Transverse colon (tissue), 4 donors: ENCODE results near the gene LYSMD2.

ENCODE experiments used
- POLR2A ChIP-seq: fragments of 450-650 bp; IDR thresholded peaks from one replicate; pipeline ENCODE4 v1.6.1; 2016; ENCODE audit warnings: antibody characterized with exemption, mild to moderate bottlenecking, moderate library complexity
- POLR2AphosphoS5 ChIP-seq, 3 donors: sonication (generic); formaldehyde crosslinking; IDR thresholded peaks; one replicate each; pipeline ENCODE4 v1.6.1; 2016; ENCODE audit warnings: antibody characterized with exemption in 3 of 3
- TF ChIP-seq, protein P1 (sequence below), 5 experiments: fragments of 200-600 bp in 3 of 5; fragments of 450-650 bp in 2 of 5; sonication (generic) in 3 of 5; IDR thresholded peaks; 1 replicate in 2 of 5; 2 replicates in 3 of 5; pipeline ENCODE4 v1.5.1; 2016 to 2017; ENCODE audit warnings: antibody characterized with exemption in 5 of 5, inconsistent platforms in 3 of 5, mild to moderate bottlenecking in 2 of 5, moderate library complexity in 1 of 5

DNA sequence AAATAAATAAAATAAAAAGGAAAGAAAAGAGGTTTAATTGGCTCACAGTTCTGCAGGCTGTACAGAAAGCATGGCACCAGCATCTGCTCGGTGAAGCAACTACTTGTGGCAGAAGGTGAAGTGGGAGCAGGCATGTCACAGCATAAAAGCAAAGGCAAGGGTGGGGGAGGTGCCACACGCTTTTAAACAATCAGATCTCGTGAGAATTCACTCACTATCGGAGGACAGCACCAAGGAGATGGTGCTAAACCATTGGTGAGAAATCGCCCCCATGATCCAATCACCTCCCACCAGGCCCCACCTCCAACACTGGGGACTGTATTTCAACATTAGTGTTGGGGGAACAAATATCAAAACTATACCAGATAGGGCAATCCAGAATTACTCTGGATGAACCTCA is 40.9 kb downstream of the LYSMD2 start:
- no peak for TF ChIP-seq POLR2AphosphoS5 (IDR thresholded peaks at IDR 0.05)
- TF ChIP-seq, protein P1, sequence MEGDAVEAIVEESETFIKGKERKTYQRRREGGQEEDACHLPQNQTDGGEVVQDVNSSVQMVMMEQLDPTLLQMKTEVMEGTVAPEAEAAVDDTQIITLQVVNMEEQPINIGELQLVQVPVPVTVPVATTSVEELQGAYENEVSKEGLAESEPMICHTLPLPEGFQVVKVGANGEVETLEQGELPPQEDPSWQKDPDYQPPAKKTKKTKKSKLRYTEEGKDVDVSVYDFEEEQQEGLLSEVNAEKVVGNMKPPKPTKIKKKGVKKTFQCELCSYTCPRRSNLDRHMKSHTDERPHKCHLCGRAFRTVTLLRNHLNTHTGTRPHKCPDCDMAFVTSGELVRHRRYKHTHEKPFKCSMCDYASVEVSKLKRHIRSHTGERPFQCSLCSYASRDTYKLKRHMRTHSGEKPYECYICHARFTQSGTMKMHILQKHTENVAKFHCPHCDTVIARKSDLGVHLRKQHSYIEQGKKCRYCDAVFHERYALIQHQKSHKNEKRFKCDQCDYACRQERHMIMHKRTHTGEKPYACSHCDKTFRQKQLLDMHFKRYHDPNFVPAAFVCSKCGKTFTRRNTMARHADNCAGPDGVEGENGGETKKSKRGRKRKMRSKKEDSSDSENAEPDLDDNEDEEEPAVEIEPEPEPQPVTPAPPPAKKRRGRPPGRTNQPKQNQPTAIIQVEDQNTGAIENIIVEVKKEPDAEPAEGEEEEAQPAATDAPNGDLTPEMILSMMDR (IDR thresholded peaks at IDR 0.05): no peak
- TF ChIP-seq POLR2A: no peak
